Femur (tissue), 1 donor: ENCODE measurements around the gene GPR141.

Experiments
- DNase-seq: peaks from one replicate; pipeline ENCODE4 v3.0.0-alpha.2; 2017

The GPR141 gene

DNA sequence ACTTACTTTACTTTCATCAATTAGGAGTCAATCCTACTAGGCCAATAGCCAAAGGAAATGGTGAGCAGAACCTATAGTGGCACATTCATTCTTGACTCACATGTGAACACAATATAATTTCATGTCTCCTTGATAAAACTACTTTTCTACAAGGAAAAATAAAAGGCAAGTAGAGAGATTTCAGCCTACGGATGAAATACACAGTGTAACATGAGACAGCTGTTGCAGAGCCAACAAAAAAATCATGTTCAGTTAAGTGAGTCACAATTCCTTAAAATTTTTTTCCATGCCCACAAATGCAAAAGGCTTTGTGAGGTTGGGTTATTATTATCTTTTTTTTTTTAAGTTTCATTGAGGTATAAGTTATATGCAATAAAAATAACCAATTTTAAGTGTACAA, 54.8 kb downstream of the GPR141 start:
- no peak for DNase-seq

DNA sequence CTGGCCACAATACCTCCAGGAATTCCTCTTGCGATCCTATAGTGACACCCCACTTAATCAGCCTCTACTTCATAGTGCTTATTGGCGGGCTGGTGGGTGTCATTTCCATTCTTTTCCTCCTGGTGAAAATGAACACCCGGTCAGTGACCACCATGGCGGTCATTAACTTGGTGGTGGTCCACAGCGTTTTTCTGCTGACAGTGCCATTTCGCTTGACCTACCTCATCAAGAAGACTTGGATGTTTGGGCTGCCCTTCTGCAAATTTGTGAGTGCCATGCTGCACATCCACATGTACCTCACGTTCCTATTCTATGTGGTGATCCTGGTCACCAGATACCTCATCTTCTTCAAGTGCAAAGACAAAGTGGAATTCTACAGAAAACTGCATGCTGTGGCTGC, 56.8 kb downstream of the GPR141 start:
- DNase-seq = no peak

DNA sequence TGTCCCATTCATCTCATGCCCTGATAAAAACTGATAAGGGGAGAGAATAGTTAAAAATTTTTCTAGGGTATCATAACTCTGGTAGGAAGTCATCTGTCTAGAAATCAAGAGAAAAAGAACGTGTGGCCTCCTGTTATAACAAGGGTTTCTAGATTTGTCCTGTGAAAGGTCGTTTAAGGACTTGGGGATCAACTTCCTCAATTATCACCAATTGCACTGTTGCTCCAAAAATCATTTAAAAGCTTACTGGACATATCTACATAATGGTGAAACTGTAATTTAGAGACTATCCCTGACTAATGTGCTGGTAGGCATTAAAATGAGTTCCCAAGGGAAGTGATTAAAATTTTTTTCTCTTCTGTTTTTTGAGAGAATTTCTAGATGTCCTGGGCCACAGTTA, 58.2 kb downstream of the GPR141 start:
- DNase-seq = no peak

DNA sequence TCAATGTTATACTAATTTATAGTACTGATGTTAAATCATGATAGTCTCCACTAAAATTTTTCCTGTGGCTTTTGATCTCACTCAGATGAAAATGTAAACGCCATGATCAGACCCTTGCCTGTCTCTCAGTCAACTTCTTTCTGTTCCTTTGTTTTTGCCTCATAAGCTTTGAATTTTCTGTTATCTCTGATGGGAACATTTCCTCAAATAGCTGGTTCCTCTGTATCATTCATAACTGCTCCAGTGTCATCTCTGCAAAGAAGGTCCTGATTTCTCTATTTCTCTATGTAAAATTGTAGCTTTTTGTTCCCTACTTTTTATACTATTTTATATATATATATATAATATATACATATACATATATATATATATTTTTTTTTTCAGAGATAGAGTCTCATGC, 67.5 kb downstream of the GPR141 start:
- DNase-seq = no peak

DNA sequence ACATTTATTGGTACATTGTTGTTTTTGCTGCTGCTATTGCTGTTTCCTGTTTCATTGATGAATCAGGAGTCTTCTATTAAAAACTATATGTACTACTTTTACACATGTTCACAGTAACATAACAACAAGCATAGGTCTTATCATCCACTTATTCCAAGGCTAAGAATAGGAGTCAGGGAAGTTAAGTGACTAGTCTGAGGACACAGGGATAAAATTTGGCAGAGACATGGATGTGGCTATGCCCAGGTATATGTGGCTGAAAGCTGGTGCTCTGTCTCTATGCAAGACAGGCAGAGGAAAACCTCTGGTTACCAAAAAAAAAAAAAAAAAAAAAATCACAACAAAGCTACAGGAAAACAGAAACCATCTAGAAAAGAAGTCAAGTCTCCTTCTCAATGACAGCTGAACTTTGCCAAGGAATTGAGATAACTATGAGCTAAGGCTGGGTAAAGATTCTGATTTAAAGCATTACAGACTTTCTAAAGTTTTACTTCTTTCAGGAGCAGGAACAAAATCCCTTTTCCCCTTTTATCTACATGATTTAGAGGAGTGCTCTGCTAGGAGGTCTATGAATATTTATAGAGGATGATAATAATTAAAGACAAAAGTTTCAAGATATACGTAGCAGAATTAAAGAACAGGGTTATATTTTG, 70.0 kb downstream of the GPR141 start:
- no peak for DNase-seq

DNA sequence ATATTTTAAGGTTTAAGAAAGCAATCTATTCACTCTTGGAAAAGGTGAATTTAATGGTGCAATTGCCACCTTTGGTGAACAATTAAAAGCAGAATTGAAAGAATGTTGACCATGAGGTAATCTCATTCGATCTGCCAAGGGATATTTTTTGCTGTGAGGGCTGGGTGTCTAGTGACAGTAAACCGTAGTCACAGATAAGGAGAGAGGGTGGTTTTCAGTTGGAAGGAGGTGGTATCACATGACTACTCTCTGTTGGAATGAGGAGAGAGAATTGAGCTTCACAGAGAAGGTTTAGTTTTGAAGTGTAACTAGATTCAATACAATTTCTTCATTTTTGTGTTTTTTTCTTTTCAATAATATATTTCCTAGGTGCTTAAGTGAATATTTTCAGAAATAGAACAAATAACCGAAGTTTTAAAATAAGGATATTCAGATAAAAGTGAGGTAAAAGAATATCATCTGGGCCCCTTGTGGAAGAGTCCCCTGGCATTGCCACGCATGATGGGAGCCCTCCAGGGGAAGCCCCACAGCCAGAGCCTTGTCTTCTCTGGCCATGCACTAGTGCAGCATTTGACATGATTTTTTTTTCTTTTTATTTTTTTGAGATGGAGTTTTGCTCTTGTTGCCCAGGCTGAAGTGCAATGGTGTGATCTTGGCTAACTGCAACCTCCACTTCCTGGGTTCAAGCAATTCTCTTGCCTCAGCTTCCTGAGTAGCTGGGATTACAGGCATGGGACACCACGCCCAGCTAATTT, 73.4 kb downstream of the GPR141 start:
- DNase-seq = no peak

DNA sequence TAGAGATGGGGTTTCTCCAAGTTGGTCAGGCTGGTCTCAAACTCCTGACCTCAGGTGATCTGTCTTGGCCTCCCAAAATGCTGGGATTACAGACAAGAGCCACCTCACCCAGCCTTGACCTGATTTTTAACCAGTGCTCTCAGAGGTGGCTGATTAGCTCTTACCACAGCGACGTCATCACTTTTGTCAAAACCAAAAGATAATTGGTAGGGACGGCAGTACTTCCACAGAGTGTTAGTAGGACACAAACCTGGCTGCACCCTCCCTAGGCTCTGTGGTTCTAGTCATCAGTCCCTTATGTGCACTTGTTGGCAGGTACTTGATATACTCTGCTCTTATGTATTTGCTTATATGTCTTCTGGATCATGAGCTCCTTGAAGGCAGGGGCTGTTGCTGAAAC, 74.0 kb downstream of the GPR141 start:
- no peak for DNase-seq

DNA sequence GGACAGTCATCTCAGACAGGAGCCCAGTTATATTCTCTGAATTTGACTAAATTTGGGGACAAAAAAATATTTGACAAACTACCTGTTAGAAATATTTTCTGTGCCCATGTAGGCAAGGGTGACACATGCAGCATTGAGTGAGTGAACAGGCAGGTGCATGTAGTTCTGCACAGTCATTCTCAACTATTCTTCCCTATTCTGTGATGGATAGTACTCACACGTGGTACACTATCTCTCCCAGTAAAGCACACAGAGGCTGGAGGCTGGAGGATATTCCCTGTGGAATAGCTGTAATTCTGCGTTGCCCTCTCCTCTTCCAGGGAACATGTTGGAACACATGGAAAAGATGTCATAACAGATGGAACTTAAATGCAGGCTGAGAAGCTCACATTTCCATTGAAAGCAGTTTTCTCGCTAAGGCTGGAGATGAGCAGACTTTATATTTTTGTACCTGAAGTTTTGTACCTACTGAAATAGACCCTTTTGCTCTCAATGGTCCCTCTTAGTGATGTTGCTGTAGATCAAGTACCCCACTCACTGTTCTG, 75.0 kb downstream of the GPR141 start:
- DNase-seq = no peak

DNA sequence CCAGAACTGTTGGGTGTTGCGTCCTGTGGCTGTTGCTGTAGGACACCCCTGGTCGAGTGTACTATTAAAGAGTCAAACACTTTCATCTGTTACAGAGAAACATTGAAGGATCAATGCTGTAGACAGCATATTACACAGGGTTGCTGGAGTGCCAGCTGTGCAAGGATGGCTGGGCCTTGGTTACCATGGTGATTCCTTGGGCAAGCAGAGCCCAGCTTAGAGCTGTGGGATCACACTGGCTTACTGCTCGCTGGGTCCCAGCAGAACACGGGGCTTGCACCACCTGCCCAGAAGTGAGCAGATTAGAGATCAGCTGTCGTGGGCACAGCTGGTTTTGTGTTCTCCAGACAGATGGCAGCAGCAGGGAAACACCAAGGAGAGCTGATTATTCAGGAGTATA, 76.0 kb downstream of the GPR141 start:
- peak; percentile 43 for DNase-seq

DNA sequence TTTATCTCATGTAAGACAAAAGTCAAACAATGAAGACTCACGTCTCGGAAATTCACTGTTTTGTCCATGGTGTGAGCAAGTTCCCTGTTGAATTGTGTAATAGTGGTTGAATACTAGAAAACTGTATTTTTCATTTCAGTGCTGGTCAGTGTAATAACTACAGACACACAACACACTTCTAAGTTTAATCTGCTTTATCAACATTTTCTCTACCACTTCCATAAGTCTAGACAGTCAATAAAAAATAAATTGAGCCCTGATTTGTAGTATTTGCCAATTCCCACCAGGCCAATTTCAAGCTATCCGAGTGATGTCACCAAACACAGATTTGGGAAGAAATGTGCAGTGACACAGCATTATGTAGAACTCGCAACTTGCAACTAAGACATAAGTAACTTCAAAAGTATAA, 81.9 kb downstream of the GPR141 start:
- DNase-seq = no peak

DNA sequence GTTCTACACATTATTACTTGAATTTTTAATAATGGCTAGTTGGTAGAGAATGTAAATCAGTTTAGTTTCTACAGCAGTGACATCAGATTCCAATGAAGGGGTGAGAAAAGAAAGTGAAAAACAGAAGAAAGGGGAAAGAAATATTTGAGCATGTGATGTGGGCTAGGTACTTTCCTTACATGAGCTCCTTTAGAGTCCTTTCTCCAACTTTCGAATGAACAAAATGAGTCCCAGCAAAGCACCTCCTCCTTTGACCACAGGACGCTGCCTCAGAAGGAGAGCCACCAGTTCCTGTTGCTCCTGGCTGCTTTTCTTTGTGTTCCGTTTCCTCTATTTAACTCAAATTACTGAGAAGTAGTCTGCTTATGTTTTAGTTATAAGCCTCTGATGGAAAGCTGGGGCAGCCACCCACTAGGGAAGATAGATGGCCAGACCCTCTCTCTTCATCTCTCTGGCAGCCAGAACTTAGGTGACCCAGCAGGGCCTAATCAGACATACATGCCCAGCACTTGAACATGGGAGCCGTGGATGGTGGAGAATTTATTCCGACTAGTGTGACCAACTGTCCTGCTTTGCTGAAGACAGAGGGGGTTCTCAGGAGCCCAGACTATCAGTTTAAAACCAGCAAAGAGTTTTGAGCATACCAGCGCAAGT, 82.4 kb downstream of the GPR141 start:
- DNase-seq = peak; percentile 24

DNA sequence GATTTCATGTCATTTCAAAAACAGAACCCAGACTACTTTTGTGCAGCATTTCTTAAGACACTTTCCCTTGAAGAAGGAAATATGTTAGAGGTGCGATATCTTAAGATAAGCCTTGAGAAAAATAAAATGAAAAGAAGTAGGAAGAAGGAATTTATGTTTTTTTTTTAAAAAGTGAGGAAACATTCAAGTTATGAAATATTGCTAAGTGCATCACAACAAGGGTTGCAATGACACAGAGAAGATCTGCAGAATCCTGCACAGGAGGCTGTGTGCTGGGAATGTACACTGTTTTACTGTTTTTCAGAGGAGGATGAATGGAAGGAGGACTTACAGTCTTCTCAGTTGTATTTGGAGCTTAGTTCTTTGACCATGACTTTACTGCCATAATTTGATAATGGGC, 85.0 kb downstream of the GPR141 start:
- no peak for DNase-seq

DNA sequence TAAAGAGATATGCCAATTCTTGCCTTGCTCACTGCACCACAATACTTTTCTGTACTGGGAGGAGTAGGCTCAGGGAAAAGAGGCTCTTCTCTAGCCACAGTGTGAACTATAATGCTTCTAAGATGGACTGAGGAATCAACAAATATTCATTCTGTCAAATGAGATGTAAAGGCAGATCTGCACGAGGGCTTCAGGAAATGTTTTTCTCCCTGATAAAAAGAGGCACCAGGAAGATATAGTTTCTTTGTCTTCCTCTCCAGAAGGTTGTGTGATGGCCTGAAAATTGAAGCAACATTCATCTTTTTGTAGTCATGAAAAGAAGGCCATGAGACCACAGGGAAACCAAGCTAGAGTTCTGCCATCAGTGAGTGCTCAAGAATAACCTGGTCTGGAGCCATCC, 85.7 kb downstream of the GPR141 start:
- DNase-seq = no peak

DNA sequence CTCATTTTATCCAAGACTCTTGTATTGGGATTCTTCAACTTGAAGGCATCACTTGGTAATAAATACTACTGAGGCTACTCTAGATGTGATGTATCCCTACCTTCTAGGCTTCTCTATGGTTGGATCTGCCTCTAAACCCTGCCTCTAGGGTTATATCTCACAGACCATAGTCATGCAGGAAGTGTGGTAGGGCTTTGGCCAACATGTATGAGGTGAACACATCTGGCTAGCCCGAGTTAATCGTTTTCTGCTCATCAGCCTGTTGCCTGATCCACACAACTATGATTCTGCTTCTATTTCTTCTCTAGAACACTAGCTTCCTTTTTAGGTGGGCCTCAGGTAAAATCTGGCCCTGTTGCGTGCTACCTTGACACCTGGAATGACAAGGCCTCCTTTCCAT, 86.2 kb downstream of the GPR141 start:
- DNase-seq = no peak

DNA sequence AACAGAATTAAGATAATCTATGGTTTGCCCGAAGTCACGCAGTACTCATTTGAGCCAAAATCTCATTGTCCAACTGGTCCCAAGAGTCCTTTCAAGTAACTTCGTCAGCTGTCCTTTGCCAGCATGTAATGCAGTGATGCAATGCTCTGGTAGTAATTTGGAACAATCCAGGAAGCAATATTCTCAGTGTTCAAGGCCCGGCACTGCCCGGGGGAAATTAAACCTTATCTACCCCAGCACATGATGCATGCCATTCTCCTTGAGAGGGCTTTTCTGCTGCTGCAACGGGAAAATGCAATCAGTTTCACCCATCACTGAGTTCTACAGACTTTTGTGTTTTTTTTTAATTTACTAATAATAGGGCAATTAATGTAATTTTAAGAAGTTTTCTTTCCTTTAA, 87.3 kb downstream of the GPR141 start:
- DNase-seq = no peak

DNA sequence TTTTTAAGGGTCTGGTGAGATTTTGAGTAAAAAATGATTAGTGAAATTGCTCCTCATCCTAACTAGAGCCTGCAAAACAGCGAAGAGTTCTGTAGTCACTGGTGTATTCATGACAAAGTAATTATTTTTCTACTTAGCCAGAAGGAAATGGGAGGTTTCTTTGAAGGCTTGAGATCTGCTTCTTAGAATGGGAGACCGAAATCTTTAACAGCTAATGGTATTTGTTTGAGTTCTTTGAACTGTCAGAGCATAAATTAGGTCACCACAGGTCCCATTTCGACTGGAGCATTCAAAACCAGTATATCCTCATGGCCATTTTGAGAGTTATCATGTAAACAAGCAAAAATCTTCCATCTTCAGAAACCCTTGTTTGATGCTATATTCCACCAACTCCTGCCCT, 87.8 kb downstream of the GPR141 start:
- DNase-seq = no peak

DNA sequence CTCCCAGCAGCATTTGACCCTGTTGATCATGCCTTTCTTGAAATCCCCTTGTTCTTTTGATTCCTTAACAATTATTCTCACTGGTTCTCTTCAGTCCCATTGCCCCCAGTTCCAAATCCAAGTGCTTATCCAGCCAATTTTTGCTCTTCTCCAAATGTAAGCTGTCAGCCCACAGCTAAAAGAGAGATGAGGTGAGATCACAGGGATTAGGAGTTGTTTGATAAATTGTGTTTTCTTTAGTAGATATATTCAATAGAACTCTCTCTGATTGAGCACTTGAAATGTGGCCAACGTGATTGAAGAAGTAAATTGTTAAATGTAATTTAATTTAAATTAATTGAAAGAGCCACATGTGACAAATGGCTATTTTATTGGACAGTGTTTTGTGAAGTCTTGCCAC, 88.2 kb downstream of the GPR141 start:
- DNase-seq = no peak

DNA sequence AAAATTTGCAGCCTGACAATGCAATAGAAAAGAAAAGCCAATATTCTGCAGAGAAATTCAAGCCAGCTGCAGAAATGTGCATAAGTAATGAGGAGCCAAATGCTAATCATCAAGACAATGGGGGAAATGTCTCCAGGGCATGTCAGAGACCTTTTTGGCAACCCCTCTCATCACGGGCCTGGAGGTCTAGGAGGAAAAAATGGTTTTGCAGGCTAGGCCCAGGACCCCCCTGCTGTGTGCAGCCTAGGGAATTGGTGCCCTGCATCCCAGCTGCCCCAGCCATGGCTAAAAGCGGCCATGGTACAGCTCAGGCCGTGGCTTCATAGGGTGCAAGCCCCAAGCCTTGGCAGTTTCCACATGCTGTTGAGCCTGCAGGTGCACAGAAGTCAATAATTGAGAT, 92.4 kb downstream of the GPR141 start:
- DNase-seq = no peak

DNA sequence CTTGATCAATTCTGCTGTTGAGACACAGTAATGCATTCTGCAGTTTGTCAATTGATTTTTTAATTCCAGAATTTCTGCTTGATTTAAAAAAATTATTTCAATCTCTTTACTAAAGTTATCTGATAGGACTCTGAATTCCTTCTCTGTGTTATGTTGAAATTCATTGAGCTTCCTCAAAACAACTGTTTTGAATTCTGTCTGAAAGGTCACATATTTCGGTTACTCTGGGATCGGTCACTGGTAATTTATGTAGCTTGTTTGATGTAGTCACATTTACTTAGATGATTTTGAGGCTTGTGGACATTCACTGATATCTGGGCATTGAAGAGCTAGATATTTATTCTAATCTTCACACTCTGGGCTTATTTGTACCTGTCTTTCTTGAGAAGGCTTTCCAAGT, 97.6 kb downstream of the GPR141 start:
- no peak for DNase-seq

DNA sequence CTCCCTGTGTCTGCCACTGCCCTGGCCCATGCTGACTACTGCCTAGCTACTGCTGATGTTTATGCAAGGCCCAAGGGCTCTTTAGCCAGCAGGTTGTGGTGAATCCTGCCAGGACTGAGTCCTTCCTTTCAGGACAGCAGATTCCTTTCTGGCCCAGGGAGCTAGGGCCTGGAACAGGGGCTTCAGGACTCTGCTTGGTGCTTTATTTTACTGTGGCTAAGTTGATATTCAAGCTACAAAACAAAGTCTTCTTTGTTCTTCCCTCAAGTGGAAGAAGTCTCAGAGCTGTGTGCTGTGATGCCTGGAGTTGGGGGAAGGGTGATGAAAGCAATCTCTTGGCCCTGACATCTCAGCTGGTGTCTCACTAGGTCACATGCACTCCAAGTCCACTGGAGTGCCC, 98.6 kb downstream of the GPR141 start:
- DNase-seq = no peak

DNA sequence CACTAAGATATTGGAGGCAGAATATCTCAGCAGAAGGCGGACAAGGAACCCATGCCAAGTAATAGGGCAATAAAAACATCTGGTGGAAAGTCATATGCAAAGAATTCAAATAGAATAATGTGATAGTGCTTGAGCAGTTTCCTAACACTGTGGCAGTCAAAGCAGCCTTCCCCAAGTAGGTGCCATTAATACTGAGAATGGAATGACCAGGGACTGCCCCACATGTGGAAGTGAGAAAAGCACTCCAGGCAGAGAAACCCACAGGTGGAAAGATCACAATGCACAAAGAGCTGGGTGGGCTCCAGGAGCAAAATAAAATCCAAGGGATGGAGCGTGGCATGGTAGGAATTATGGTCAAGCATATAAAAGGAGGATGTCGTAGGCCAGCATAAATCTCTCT, 100.4 kb downstream of the GPR141 start:
- no peak for DNase-seq

DNA sequence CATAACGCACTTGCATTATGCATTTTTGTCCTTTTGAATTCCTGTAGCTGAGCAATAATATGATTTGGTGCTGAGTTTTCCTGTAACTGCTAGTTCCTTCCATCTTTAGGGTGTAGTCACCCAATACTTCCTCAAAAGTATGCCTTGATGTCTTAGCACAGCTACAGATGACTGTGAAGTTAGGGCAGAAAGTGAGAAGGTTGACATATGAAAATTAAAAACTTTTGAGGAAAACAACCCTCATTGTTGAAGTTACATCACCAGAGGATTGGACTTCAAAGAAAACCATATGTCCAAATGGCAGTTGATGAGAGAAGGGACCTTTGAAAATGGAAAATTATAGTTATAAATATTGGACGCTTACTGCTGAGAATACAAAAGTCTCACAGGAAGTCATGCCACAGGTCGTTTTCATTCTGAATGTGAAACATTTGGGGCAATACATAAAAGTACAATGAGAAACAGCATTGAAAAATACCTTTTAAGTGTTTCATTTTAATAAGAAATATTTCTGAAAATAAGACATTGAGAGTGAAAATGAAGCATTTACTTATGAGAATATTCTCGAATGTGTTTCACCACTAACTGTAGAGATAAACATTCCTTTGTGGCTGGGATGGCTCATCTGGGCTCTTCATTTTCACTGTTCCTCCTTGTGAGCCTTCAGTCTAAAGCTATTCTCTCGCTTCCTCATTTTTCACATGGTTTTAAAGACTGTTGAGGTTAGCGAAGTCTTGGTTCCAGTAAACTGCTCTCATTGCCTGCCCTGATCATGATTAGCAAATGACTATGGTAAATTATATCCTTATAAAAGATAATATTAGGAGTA, 103.4 kb downstream of the GPR141 start:
- no peak for DNase-seq
